WTC11 (cell line): ENCODE results near the gene PRKN. TPM values are rescaled to one million over a fixed set of nuclear protein-coding genes. Genes with fewer than 3 reads are reported as not detected.

Source experiments
- ATAC-seq: fragments of 200-7000 bp; cut with Tn5 transposase; 2 replicates; pipeline ENCODE4 v1.10.0; 2021; ENCODE audit warnings: mild to moderate bottlenecking, moderate library complexity
- CTCF ChIA-PET: fragments of 300-600 bp; sonication (Branson Sonifier 250); formaldehyde crosslinking; loops from one replicate; lab custom pipeline; 2021; ENCODE audit warnings: antibody characterized with exemption; lab: Charles Lee
- POLR2A ChIA-PET: fragments of 350-600 bp; sonication (Branson Sonifier 250); formaldehyde crosslinking; loops from one replicate; lab custom pipeline; 2021; ENCODE audit warnings: antibody characterized with exemption; lab: Charles Lee
- DNase-seq: peaks from one replicate; pipeline ENCODE4 v3.0.0; 2021; ENCODE audit warnings: low spot score
- H3K27ac Mint-ChIP-seq: 2 replicates; pipeline ENCODE4 v1.8.0; 2021; ENCODE audit warnings: mixed read lengths
- H3K27me3 Mint-ChIP-seq: 2 replicates; pipeline ENCODE4 v1.8.0; 2021; ENCODE audit warnings: low read depth, mild to moderate bottlenecking, moderate library complexity, mixed read lengths
- H3K36me3 Mint-ChIP-seq: 2 replicates; pipeline ENCODE4 v1.8.0; 2021; ENCODE audit warnings: mixed read lengths
- H3K4me1 Mint-ChIP-seq: 2 replicates; pipeline ENCODE4 v1.8.0; 2022; ENCODE audit warnings: mixed read lengths
- H3K4me3 Mint-ChIP-seq: 2 replicates; pipeline ENCODE4 v1.8.0; 2021; ENCODE audit warnings: mild to moderate bottlenecking, moderate library complexity, mixed read lengths
- H3K9me3 Mint-ChIP-seq: 2 replicates; pipeline ENCODE4 v1.8.0; 2021; ENCODE audit warnings: mixed read lengths
- ELF4 ChIP-seq: sonication (generic); formaldehyde crosslinking; IDR thresholded peaks from 2 replicates; pipeline ENCODE4 v1.8.1; 2022; ENCODE audit warnings: low read depth, mild to moderate bottlenecking, moderate library complexity, missing genetic modification reagents
- GRHL2 ChIP-seq: fragments of 250-450 bp; sonication (Bioruptor Pico); IDR thresholded peaks from 2 replicates; pipeline ENCODE4 v1.8.0; 2022; ENCODE audit warnings: mild to moderate bottlenecking, moderate library complexity; ENCODE audit not compliant: insufficient replicate concordance, severe bottlenecking
- GTF2I ChIP-seq: fragments of 250-450 bp; sonication (Bioruptor Pico); conservative IDR thresholded peaks from 2 replicates; pipeline ENCODE4 v1.4.0; 2021; ENCODE audit warnings: mild to moderate bottlenecking
- KAT7 ChIP-seq: sonication (generic); formaldehyde crosslinking; IDR thresholded peaks from 2 replicates; pipeline ENCODE4 v1.8.1; 2023; ENCODE audit warnings: missing genetic modification reagents, mild to moderate bottlenecking, borderline replicate concordance
- NR1H2 ChIP-seq: sonication (generic); formaldehyde crosslinking; IDR thresholded peaks from 2 replicates; pipeline ENCODE4 v1.9.0; 2021; ENCODE audit warnings: mild to moderate bottlenecking, moderate library complexity, missing genetic modification reagents
- ZNF138 ChIP-seq: sonication (generic); formaldehyde crosslinking; conservative IDR thresholded peaks from 2 replicates; pipeline ENCODE4 v1.8.1; 2022; ENCODE audit warnings: mild to moderate bottlenecking, moderate library complexity, missing genetic modification reagents
- ZNF396 ChIP-seq: fragments of 250-450 bp; sonication (Bioruptor Pico); IDR thresholded peaks from 2 replicates; pipeline ENCODE4 v1.8.0; 2021; ENCODE audit warnings: mild to moderate bottlenecking, moderate library complexity, borderline replicate concordance
- total RNA-seq: library from RNA; stranded (reverse); gene quantifications from 3 replicates; pipeline ENCODE4 v1.2.3, GENCODE V29; 2021
- TF ChIP-seq, protein P1 (sequence below): sonication (generic); formaldehyde crosslinking; IDR thresholded peaks from 2 replicates; pipeline ENCODE4 v1.8.1; 2023; ENCODE audit warnings: mild to moderate bottlenecking, missing genetic modification reagents
- TF ChIP-seq, protein P2 (sequence below): sonication (generic); formaldehyde crosslinking; IDR thresholded peaks from 2 replicates; pipeline ENCODE4 v1.8.0; 2022; ENCODE audit warnings: mild to moderate bottlenecking, missing genetic modification reagents
- TF ChIP-seq, protein P3 (sequence below): sonication (generic); formaldehyde crosslinking; IDR thresholded peaks from 2 replicates; pipeline ENCODE4 v1.8.0; 2022; ENCODE audit warnings: mild to moderate bottlenecking, missing genetic modification reagents
- TF ChIP-seq, protein P4 (sequence below): sonication (generic); formaldehyde crosslinking; IDR thresholded peaks from 2 replicates; pipeline ENCODE4 v1.8.0; 2023; ENCODE audit warnings: missing genetic modification reagents, mild to moderate bottlenecking, borderline replicate concordance
- TF ChIP-seq, protein P5 (sequence below): sonication (generic); formaldehyde crosslinking; IDR thresholded peaks from 2 replicates; pipeline ENCODE4 v1.8.1; 2022; ENCODE audit warnings: missing genetic modification reagents, borderline replicate concordance
- TF ChIP-seq, protein P6 (sequence below): sonication (generic); formaldehyde crosslinking; IDR thresholded peaks from 2 replicates; pipeline ENCODE4 v1.8.1; 2023; ENCODE audit warnings: mild to moderate bottlenecking, missing genetic modification reagents, moderate library complexity
- TF ChIP-seq, protein P7 (sequence below): fragments of 250-450 bp; sonication (Bioruptor Pico); IDR thresholded peaks from 2 replicates; pipeline ENCODE4 v1.9.0; 2021; ENCODE audit warnings: mild to moderate bottlenecking

Gene PRKN
- total RNA-seq, 1 experiment from 2014 or later, result 0.59 TPM

DNA sequence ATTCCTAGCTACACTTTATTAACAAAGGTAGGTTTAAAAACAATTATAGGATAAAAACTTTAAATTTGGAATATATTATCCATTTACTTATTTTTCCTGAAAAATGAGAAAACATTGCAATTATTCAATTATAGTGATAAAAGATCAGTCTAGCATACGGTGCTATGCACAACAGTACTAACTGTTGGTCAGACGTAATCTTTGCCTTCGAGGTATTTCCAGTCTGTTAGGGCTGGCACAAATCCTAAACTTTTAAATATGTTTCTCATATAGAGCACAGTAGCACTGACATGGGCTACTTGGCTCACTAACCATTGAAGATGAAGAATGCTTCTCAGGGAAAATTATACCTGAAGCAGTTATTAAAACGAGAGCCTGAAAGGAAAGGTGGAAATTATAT lies 214.8 kb downstream of the PRKN start (continued):
- TF ChIP-seq, protein P1, sequence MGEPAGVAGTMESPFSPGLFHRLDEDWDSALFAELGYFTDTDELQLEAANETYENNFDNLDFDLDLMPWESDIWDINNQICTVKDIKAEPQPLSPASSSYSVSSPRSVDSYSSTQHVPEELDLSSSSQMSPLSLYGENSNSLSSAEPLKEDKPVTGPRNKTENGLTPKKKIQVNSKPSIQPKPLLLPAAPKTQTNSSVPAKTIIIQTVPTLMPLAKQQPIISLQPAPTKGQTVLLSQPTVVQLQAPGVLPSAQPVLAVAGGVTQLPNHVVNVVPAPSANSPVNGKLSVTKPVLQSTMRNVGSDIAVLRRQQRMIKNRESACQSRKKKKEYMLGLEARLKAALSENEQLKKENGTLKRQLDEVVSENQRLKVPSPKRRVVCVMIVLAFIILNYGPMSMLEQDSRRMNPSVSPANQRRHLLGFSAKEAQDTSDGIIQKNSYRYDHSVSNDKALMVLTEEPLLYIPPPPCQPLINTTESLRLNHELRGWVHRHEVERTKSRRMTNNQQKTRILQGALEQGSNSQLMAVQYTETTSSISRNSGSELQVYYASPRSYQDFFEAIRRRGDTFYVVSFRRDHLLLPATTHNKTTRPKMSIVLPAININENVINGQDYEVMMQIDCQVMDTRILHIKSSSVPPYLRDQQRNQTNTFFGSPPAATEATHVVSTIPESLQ (CRISPR knock-in tag), result no peak
- TF ChIP-seq GRHL2 (CRISPR knock-in tag), result no peak
- TF ChIP-seq, protein P2, sequence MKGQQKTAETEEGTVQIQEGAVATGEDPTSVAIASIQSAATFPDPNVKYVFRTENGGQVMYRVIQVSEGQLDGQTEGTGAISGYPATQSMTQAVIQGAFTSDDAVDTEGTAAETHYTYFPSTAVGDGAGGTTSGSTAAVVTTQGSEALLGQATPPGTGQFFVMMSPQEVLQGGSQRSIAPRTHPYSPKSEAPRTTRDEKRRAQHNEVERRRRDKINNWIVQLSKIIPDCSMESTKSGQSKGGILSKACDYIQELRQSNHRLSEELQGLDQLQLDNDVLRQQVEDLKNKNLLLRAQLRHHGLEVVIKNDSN, result no peak
- TF ChIP-seq, protein P3, sequence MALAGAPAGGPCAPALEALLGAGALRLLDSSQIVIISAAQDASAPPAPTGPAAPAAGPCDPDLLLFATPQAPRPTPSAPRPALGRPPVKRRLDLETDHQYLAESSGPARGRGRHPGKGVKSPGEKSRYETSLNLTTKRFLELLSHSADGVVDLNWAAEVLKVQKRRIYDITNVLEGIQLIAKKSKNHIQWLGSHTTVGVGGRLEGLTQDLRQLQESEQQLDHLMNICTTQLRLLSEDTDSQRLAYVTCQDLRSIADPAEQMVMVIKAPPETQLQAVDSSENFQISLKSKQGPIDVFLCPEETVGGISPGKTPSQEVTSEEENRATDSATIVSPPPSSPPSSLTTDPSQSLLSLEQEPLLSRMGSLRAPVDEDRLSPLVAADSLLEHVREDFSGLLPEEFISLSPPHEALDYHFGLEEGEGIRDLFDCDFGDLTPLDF (CRISPR knock-in tag), result no peak
- TF ChIP-seq, protein P4, sequence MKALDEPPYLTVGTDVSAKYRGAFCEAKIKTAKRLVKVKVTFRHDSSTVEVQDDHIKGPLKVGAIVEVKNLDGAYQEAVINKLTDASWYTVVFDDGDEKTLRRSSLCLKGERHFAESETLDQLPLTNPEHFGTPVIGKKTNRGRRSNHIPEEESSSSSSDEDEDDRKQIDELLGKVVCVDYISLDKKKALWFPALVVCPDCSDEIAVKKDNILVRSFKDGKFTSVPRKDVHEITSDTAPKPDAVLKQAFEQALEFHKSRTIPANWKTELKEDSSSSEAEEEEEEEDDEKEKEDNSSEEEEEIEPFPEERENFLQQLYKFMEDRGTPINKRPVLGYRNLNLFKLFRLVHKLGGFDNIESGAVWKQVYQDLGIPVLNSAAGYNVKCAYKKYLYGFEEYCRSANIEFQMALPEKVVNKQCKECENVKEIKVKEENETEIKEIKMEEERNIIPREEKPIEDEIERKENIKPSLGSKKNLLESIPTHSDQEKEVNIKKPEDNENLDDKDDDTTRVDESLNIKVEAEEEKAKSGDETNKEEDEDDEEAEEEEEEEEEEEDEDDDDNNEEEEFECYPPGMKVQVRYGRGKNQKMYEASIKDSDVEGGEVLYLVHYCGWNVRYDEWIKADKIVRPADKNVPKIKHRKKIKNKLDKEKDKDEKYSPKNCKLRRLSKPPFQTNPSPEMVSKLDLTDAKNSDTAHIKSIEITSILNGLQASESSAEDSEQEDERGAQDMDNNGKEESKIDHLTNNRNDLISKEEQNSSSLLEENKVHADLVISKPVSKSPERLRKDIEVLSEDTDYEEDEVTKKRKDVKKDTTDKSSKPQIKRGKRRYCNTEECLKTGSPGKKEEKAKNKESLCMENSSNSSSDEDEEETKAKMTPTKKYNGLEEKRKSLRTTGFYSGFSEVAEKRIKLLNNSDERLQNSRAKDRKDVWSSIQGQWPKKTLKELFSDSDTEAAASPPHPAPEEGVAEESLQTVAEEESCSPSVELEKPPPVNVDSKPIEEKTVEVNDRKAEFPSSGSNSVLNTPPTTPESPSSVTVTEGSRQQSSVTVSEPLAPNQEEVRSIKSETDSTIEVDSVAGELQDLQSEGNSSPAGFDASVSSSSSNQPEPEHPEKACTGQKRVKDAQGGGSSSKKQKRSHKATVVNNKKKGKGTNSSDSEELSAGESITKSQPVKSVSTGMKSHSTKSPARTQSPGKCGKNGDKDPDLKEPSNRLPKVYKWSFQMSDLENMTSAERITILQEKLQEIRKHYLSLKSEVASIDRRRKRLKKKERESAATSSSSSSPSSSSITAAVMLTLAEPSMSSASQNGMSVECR (CRISPR knock-in tag), result no peak
- TF ChIP-seq, protein P5, sequence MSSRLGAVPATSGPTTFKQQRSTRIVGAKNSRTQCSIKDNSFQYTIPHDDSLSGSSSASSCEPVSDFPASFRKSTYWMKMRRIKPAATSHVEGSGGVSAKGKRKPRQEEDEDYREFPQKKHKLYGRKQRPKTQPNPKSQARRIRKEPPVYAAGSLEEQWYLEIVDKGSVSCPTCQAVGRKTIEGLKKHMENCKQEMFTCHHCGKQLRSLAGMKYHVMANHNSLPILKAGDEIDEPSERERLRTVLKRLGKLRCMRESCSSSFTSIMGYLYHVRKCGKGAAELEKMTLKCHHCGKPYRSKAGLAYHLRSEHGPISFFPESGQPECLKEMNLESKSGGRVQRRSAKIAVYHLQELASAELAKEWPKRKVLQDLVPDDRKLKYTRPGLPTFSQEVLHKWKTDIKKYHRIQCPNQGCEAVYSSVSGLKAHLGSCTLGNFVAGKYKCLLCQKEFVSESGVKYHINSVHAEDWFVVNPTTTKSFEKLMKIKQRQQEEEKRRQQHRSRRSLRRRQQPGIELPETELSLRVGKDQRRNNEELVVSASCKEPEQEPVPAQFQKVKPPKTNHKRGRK (CRISPR knock-in tag), result no peak
- TF ChIP-seq ZNF138 (CRISPR knock-in tag), result no peak
- no peak for TF ChIP-seq ZNF396 (CRISPR knock-in tag)

DNA sequence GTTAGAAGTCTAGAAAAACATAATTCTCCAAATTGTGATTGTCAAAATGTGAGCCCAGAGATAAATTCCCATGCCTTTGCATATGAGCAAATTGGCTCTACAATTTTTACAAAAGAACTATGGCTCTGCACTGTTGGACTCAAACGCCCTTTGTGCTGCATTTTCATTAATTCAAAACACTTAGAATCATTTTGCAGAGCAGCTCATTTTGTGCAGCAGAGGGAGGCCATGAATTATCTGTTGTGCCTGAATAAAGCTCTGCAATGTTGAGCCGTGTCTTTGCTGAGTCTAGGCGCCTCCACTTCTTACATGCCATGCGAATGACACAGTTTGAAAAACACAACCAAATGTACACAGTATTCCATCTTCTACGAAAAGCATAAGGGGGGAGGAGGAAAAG lies 230.2 kb downstream of the PRKN start:
- no peak overlapping the region for H3K27ac Mint-ChIP-seq
- no peaks in the 10 kb centered on the region for H3K4me1 Mint-ChIP-seq
- CTCF ChIA-PET, result no interaction called here
- H3K9me3 Mint-ChIP-seq, result no peaks in the 10 kb centered on the region; the same call in 1 of the 2 replicates
- H3K4me3 Mint-ChIP-seq, result no peak overlapping the region
- H3K27me3 Mint-ChIP-seq, result no peaks in the 10 kb centered on the region
- H3K36me3 Mint-ChIP-seq, result no peaks in the 10 kb centered on the region
- no peak for ATAC-seq
- TF ChIP-seq, protein P6, sequence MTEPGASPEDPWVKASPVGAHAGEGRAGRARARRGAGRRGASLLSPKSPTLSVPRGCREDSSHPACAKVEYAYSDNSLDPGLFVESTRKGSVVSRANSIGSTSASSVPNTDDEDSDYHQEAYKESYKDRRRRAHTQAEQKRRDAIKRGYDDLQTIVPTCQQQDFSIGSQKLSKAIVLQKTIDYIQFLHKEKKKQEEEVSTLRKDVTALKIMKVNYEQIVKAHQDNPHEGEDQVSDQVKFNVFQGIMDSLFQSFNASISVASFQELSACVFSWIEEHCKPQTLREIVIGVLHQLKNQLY (CRISPR knock-in tag), result no peak
- TF ChIP-seq GTF2I (CRISPR knock-in tag) (no peak), ELF4 (no peak), KAT7 (CRISPR knock-in tag) (no peak), NR1H2 (no peak)
- TF ChIP-seq, protein P7, sequence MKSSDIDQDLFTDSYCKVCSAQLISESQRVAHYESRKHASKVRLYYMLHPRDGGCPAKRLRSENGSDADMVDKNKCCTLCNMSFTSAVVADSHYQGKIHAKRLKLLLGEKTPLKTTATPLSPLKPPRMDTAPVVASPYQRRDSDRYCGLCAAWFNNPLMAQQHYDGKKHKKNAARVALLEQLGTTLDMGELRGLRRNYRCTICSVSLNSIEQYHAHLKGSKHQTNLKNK (CRISPR knock-in tag), result no peak
- TF ChIP-seq, protein P5 (CRISPR knock-in tag), result no peak
- TF ChIP-seq, all 79 proteins: peak for 0
- POLR2A ChIA-PET, result no interaction called here
- DNase-seq, result no peak
